HepG2 (cell line): ENCODE data around the gene SLC35B3. TPM values are rescaled to one million over a fixed set of nuclear protein-coding genes. Genes with fewer than 3 reads are reported as not detected.

Experiments used
- ATAC-seq: fragments of 200-7000 bp; cut with Tn5 transposase; 3 replicates; pipeline ENCODE4 v1.9.1; 2020; ENCODE audit warnings: mild to moderate bottlenecking, moderate library complexity
- BruUV-seq: library from RNA; stranded (reverse); fragments of 400-500 nt; replicated peaks from 2 replicates; lab custom pipeline; 2021; lab: Mats Ljungman, UMichigan
- CTCF ChIA-PET: fragments of 300-600 bp; formaldehyde crosslinking; extraction: SDS; loops from one replicate; lab custom pipeline; 2021; ENCODE audit warnings: low total read pairs, inconsistent platforms, low intra/inter-chr PET ratio; lab: Yijun Ruan, JAX
- POLR2A ChIA-PET: fragments of 350-600 bp; sonication (Branson Sonifier 250); formaldehyde crosslinking; loops from one replicate; lab custom pipeline; 2020; ENCODE audit warnings: antibody characterized with exemption, inconsistent platforms; lab: Yijun Ruan, JAX
- DNase-seq: peaks from one replicate; pipeline ENCODE4 v3.0.0-alpha.2; 2015; ENCODE audit warnings: low spot score
- FAIRE-seq: peaks from 3 replicates; lab custom pipeline; 2011; peaks lifted over from hg19 to GRCh38; lab: Jason Lieb, UNC
- H2AFZ ChIP-seq: one replicate; pipeline ENCODE4 v1.6.1; 2011; ENCODE audit warnings: low read length, inconsistent platforms
- H3K27ac ChIP-seq: fragments of 300-600 bp; 3 replicates; pipeline ENCODE4 v1.8.0; 2011; ENCODE audit warnings: mixed run types, mild to moderate bottlenecking, mixed read lengths, low read length, inconsistent platforms; ENCODE audit not compliant: insufficient read depth; ENCODE audit errors: extremely low read length
- H3K27me3 ChIP-seq, 2 experiments: fragments of 200-600 bp in 1 of 2; 2 replicates in 1 of 2; 3 replicates in 1 of 2; pipeline versions ENCODE4 v1.6.0 to v1.8.0; 2011; ENCODE audit warnings: low read length in 2 of 2, mild to moderate bottlenecking in 2 of 2, moderate library complexity in 2 of 2, inconsistent platforms in 1 of 2; ENCODE audit not compliant: insufficient read depth in 2 of 2, control insufficient read depth in 1 of 2
- H3K36me3 ChIP-seq, 2 experiments: fragments of 200-600 bp in 1 of 2; replicated peaks in 1 of 2; 2 replicates in 1 of 2; 3 replicates in 1 of 2; pipeline versions ENCODE4 v1.5.1 to v1.8.0; 2011; ENCODE audit warnings: low read length in 2 of 2, inconsistent platforms in 1 of 2; ENCODE audit not compliant: insufficient read depth in 2 of 2, control insufficient read depth in 1 of 2
- H3K4me1 ChIP-seq: 2 replicates; pipeline ENCODE4 v1.5.1; 2012; ENCODE audit warnings: low read length, inconsistent platforms; ENCODE audit not compliant: insufficient read depth
- H3K4me2 ChIP-seq: 2 replicates; pipeline ENCODE4 v1.6.0; 2011; ENCODE audit warnings: low read depth, low read length, inconsistent platforms
- H3K4me3 ChIP-seq, 3 experiments: fragments of 200-600 bp in 1 of 3; sonication (generic), shearing (Covaris generic) in 1 of 3; replicated peaks in 1 of 3; 2 replicates each; pipeline ENCODE4 v1.5.1; 2011 to 2016; ENCODE audit warnings: low read length in 3 of 3, inconsistent platforms in 2 of 3, low read depth in 2 of 3, mild to moderate bottlenecking in 2 of 3, control low read depth in 1 of 3, mixed read lengths in 1 of 3; ENCODE audit not compliant: insufficient read depth in 1 of 3
- H3K79me2 ChIP-seq: one replicate; pipeline ENCODE4 v1.6.1; 2011; ENCODE audit warnings: low read length, inconsistent platforms; ENCODE audit not compliant: insufficient read depth
- H3K9ac ChIP-seq: 2 replicates; pipeline ENCODE4 v1.6.0; 2011; ENCODE audit warnings: mild to moderate bottlenecking, low read depth, low read length, inconsistent platforms; ENCODE audit not compliant: insufficient read depth
- H3K9me3 ChIP-seq: 2 replicates; pipeline ENCODE4 v1.5.1; 2012; ENCODE audit warnings: mild to moderate bottlenecking, low read length
- H4K20me1 ChIP-seq: 2 replicates; pipeline ENCODE4 v1.6.0; 2011; ENCODE audit warnings: inconsistent platforms, mild to moderate bottlenecking, low read length, moderate library complexity; ENCODE audit not compliant: insufficient read depth
- ATF7 ChIP-seq, 2 experiments: fragments of 450-650 bp in 1 of 2; sonication (generic) in 1 of 2; formaldehyde crosslinking in 1 of 2; IDR thresholded peaks; 2 replicates each; pipeline versions ENCODE4 v1.4.0 to v1.6.1; 2016 to 2020; ENCODE audit warnings: antibody characterized with exemption in 1 of 2, mild to moderate bottlenecking in 1 of 2, missing genetic modification reagents in 1 of 2
- CREB1 ChIP-seq, 2 experiments: fragments of 450-650 bp in 1 of 2; IDR thresholded peaks; 2 replicates each; pipeline ENCODE4 v1.6.1; 2016 to 2017; ENCODE audit warnings: control low read depth in 1 of 2, mild to moderate bottlenecking in 1 of 2, missing compliant biosample characterization in 1 of 2, missing genetic modification characterization in 1 of 2
- HHEX ChIP-seq: IDR thresholded peaks from 2 replicates; pipeline ENCODE4 v1.6.1; 2016; ENCODE audit warnings: control low read depth
- HNF4G ChIP-seq, 2 experiments: sonication (generic) in 1 of 2; formaldehyde crosslinking in 1 of 2; IDR thresholded peaks; 2 replicates each; pipeline versions ENCODE4 v1.4.0 to v1.6.1; 2011 to 2020; ENCODE audit warnings: borderline replicate concordance in 2 of 2, low read depth in 2 of 2, mild to moderate bottlenecking in 2 of 2, low read length in 1 of 2, missing genetic modification reagents in 1 of 2, moderate library complexity in 1 of 2
- HNRNPK ChIP-seq: fragments of 200-400 bp; formaldehyde crosslinking; IDR thresholded peaks from 2 replicates; pipeline ENCODE4 v1.6.1; 2018; ENCODE audit warnings: low read length, low read depth, moderate library complexity, mild to moderate bottlenecking; ENCODE audit not compliant: poor library complexity, severe bottlenecking
- SOX6 ChIP-seq, 2 experiments: fragments of 450-650 bp in 1 of 2; sonication (generic) in 1 of 2; formaldehyde crosslinking in 1 of 2; IDR thresholded peaks; 2 replicates each; pipeline versions ENCODE4 v1.4.0 to v1.6.1; 2017 to 2020; ENCODE audit warnings: antibody characterized with exemption in 1 of 2, mild to moderate bottlenecking in 1 of 2, missing genetic modification reagents in 1 of 2
- STAG1 ChIP-seq: sonication (generic); formaldehyde crosslinking; IDR thresholded peaks from 2 replicates; pipeline ENCODE4 v1.4.0; 2020; ENCODE audit warnings: missing genetic modification reagents
- XBP1 ChIP-seq: sonication (generic); formaldehyde crosslinking; IDR thresholded peaks from 2 replicates; pipeline ENCODE4 v1.5.0; 2020; ENCODE audit warnings: missing genetic modification reagents
- ZNF235 ChIP-seq: sonication (generic); formaldehyde crosslinking; IDR thresholded peaks from 2 replicates; pipeline ENCODE4 v1.8.1; 2023; ENCODE audit warnings: mild to moderate bottlenecking, missing genetic modification reagents, borderline replicate concordance
- ZNF496 ChIP-seq: sonication (generic); formaldehyde crosslinking; IDR thresholded peaks from 2 replicates; pipeline ENCODE4 v1.8.1; 2023; ENCODE audit warnings: mild to moderate bottlenecking, moderate library complexity, missing genetic modification reagents; ENCODE audit not compliant: insufficient replicate concordance
- ZNF501 ChIP-seq: sonication (generic); formaldehyde crosslinking; IDR thresholded peaks from 2 replicates; pipeline ENCODE4 v1.5.1; 2020; ENCODE audit warnings: mild to moderate bottlenecking, moderate library complexity, missing genetic modification reagents
- ZNF557 ChIP-seq: sonication (generic); formaldehyde crosslinking; IDR thresholded peaks from 2 replicates; pipeline ENCODE4 v1.4.0; 2020; ENCODE audit warnings: missing genetic modification reagents
- ZNF850 ChIP-seq: sonication (generic); formaldehyde crosslinking; conservative IDR thresholded peaks from 2 replicates; pipeline ENCODE4 v1.9.0; 2021; ENCODE audit warnings: mild to moderate bottlenecking, missing genetic modification reagents
- WGBS: methylation state at CpG from one replicate; pipeline ENCODE4 v1.1.6; 2017; ENCODE audit warnings: low lambda C conversion rate; 5-methylcytosine and 5-hydroxymethylcytosine counted together
- in situ Hi-C: cut with HindIII; loops from 2 replicates; pipeline ENCODE4 v1.10.0; 2017; ENCODE audit warnings: low pct_unique_long_range_greater_than_20kb; ENCODE audit not compliant: extremely low pct_ligation_motif_present
- intact Hi-C: fragments of 100-400 bp; cut with micrococcal nuclease; formaldehyde crosslinking; loops from one replicate; pipeline ENCODE4 v1.10.0; 2022; ENCODE audit not compliant: unreplicated experiment
- polyA plus RNA-seq, 8 experiments: library from polyadenylated mRNA; depleted of rRNA in 3 of 8; stranded (reverse) in 7 of 8; unstranded in 1 of 8; fragments of >200 nt; fragmentation: Illumina TruSeq in 4 of 8; extraction: Trizol in 4 of 8; gene quantifications; 2 replicates each; pipeline versions ENCODE4 v1.2.1 to v1.2.3, GENCODE V29; 2011 to 2016; ENCODE audit warnings: low read depth in 4 of 8, missing spikeins in 1 of 8, mixed read lengths in 1 of 8; ENCODE audit not compliant: insufficient read depth in 1 of 8
- total RNA-seq, 5 experiments: library from RNA; depleted of rRNA; stranded (reverse); fragments of >200 nt; fragmentation: Illumina TruSeq; extraction: Trizol; gene quantifications; 2 replicates each; pipeline ENCODE4 v1.2.3, GENCODE V29; 2016; ENCODE audit warnings: low read depth in 1 of 5
- TF ChIP-seq, protein P1 (sequence below): sonication (generic); formaldehyde crosslinking; IDR thresholded peaks from 2 replicates; pipeline ENCODE4 v1.5.0; 2020; ENCODE audit warnings: mild to moderate bottlenecking, missing genetic modification reagents, moderate library complexity

The SLC35B3 gene
- total and polyA plus RNA-seq, 2 of the 13 experiments (the other 11 are each of a cell fraction or from before 2014, with no cell fraction given): 8.7 to 13.5 TPM

DNA sequence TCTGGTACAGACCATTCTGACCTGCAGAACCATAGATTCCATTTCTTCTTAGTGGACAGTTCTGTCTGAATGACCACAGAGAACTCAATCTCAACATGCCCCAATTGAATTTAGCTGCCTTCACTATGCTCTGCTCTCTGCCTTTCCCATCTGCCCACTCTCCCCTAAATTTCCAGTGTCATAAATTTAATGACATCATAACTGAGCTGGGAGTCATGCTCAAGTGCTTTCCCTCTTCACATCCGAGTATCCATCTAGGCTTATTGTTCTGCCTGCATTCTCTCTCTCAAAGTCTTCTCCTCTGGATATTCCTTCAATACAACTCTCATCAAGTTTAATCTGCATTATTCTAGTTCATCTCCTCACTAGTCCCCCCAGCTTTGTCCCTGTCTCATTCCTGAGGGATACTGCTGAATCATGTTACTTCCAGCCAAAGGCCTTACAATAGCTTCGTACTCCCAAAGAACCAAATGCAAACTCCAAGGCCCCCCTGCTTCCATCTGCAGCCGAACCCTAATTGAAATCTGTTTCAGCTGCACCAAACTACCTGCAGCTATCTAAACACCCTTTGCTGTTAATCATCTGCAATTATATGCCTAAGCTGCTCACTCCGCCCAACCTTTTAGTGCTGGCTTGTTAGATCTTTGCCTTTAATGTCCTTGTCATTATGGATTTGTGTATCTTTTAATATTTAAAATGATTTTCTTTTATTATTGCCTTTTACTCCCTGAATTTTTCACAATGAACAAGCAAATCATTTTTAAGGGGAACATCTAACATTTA is 46.1 kb downstream of the SLC35B3 start:
- no peaks in the 10 kb centered on the region for H3K9me3 ChIP-seq
- ATAC-seq: no peak
- 19% methylated on average over 4 of the region's 4 CpGs for WGBS
- intact Hi-C loops: no loop called here
- in situ Hi-C loops: no loop called here
- H3K4me2 ChIP-seq: no peak overlapping the region
- no peaks in the 10 kb centered on the region for H3K36me3 ChIP-seq
- H3K9ac ChIP-seq: no peak overlapping the region
- H3K79me2 ChIP-seq: no peaks in the 10 kb centered on the region
- H2AFZ ChIP-seq: no peak overlapping the region
- no peak for FAIRE-seq
- CTCF ChIA-PET: no interaction called here
- BruUV-seq: no TSS peak
- no peaks in the 10 kb centered on the region for H3K27me3 ChIP-seq
- H4K20me1 ChIP-seq: no peaks in the 10 kb centered on the region
- H3K4me1 ChIP-seq: no peaks in the 10 kb centered on the region
- no peak overlapping the region for H3K27ac ChIP-seq
- TF ChIP-seq ATF7 (IDR thresholded peaks at IDR 0.05): peak; percentile 88
- TF ChIP-seq ATF7 (CRISPR knock-in tag; IDR thresholded peaks at IDR 0.05): no peak
- peak; percentile 57; the same call in 1 of the 2 replicates for TF ChIP-seq CREB1 (IDR thresholded peaks at IDR 0.05)
- TF ChIP-seq CREB1 (CRISPR knock-in tag; IDR thresholded peaks at IDR 0.05): no peak
- no peak for TF ChIP-seq ZNF501 (CRISPR knock-in tag)
- TF ChIP-seq ZNF496 (CRISPR knock-in tag): no peak
- no peak for TF ChIP-seq ZNF850 (CRISPR knock-in tag)
- no peak for TF ChIP-seq STAG1
- TF ChIP-seq ZNF557: no peak
- TF ChIP-seq, all 625 proteins: peak for 2
- H3K4me3 ChIP-seq: no peak overlapping the region
- DNase-seq: no peak
- POLR2A ChIA-PET: no interaction called here

- Histone ChIP-seq H3K79me2 (no peaks in the 10 kb centered on the region), H3K4me2 (no peak overlapping the region), H3K9me3 (no peaks in the 10 kb centered on the region), H3K36me3 (no peaks in the 10 kb centered on the region), H4K20me1 (no peaks in the 10 kb centered on the region), H3K4me1 (no peaks in the 10 kb centered on the region), H3K9ac (no peak overlapping the region), H3K27ac (no peak overlapping the region), H3K4me3 (no peak overlapping the region), H3K27me3 (no peaks in the 10 kb centered on the region), H2AFZ (no peak overlapping the region)
- ATAC-seq (no peak), FAIRE-seq (no peak), DNase-seq (no peak)
- no TSS peak for BruUV-seq
- POLR2A ChIA-PET: no interaction called here
- CTCF ChIA-PET: no interaction called here
- in situ Hi-C loops (no loop called here), intact Hi-C loops (no loop called here)
- TF ChIP-seq SOX6 (IDR thresholded peaks at IDR 0.05) (no peak), SOX6 (CRISPR knock-in tag; IDR thresholded peaks at IDR 0.05) (no peak), HNRNPK (no peak), HNF4G (IDR thresholded peaks at IDR 0.05; ENCODE audit: borderline replicate concordance, low read depth, low read length) (no peak), HNF4G (CRISPR knock-in tag; IDR thresholded peaks at IDR 0.05; ENCODE audit: borderline replicate concordance, low read depth) (no peak), ZNF235 (CRISPR knock-in tag) (no peak), XBP1 (no peak), HHEX (CRISPR knock-in tag) (no peak)
- TF ChIP-seq, protein P1, sequence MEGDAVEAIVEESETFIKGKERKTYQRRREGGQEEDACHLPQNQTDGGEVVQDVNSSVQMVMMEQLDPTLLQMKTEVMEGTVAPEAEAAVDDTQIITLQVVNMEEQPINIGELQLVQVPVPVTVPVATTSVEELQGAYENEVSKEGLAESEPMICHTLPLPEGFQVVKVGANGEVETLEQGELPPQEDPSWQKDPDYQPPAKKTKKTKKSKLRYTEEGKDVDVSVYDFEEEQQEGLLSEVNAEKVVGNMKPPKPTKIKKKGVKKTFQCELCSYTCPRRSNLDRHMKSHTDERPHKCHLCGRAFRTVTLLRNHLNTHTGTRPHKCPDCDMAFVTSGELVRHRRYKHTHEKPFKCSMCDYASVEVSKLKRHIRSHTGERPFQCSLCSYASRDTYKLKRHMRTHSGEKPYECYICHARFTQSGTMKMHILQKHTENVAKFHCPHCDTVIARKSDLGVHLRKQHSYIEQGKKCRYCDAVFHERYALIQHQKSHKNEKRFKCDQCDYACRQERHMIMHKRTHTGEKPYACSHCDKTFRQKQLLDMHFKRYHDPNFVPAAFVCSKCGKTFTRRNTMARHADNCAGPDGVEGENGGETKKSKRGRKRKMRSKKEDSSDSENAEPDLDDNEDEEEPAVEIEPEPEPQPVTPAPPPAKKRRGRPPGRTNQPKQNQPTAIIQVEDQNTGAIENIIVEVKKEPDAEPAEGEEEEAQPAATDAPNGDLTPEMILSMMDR (CRISPR knock-in tag): no peak
- WGBS: 52% methylated on average over 11 of the region's 11 CpGs
Observed at GRCh38 chr6:8387942-8388437, 47.4 kb downstream of the SLC35B3 start.
